GM18867 (cell line): ENCODE data around the gene PSMD7.
"Not testable (repeated sequence)": the region's sequence is repeated elsewhere in the genome, so short reads cannot be mapped to it uniquely, and the experiment has no call there.

Source experiments
- ATAC-seq: cut with Tn5 transposase; IDR thresholded peaks from one replicate; pipeline ENCODE4 v1.9.1; 2021; ENCODE audit warnings: mild to moderate bottlenecking, moderate library complexity; ENCODE audit not compliant: unreplicated experiment

The PSMD7 gene

GRCh38 chr16:74296104-74296431 lies 546 bp upstream of the PSMD7 start:
- ATAC-seq, result peak; percentile 22

- peak; percentile 37 for ATAC-seq
These were observed 591 bp downstream of the PSMD7 start for GRCh38 chr16:74297145-74297665.

GRCh38 chr16:74298104-74298503 lies 1.5 kb downstream of the PSMD7 start:
- ATAC-seq, result no peak

- no peak for ATAC-seq
These were observed 5.7 kb downstream of the PSMD7 start for GRCh38 chr16:74302341-74302740.

- no peak for ATAC-seq
These were observed 7.7 kb downstream of the PSMD7 start for GRCh38 chr16:74304164-74304834.

- no peak for ATAC-seq
These were observed 8.2 kb downstream of the PSMD7 start for GRCh38 chr16:74304835-74305176.

GRCh38 chr16:74305281-74305680 lies 8.7 kb downstream of the PSMD7 start:
- no peak for ATAC-seq

GRCh38 chr16:74305978-74306784 lies 9.6 kb downstream of the PSMD7 start:
- no peak for ATAC-seq

GRCh38 chr16:74307383-74307782 lies 10.8 kb downstream of the PSMD7 start:
- no peak for ATAC-seq

GRCh38 chr16:74309789-74310781 lies 13.5 kb downstream of the PSMD7 start:
- no peak for ATAC-seq

GRCh38 chr16:74315059-74315458 lies 18.4 kb downstream of the PSMD7 start:
- ATAC-seq, result no peak

GRCh38 chr16:74320707-74321106 lies 24.1 kb downstream of the PSMD7 start:
- ATAC-seq, result no peak

GRCh38 chr16:74321356-74321755 lies 24.7 kb downstream of the PSMD7 start:
- ATAC-seq, result no peak

- ATAC-seq, result no peak
These were observed 25.7 kb downstream of the PSMD7 start for GRCh38 chr16:74322301-74322710.

- not testable (repeated sequence) for ATAC-seq
These were observed 28.2 kb downstream of the PSMD7 start for GRCh38 chr16:74324777-74325176.

GRCh38 chr16:74325641-74326040 lies 29.0 kb downstream of the PSMD7 start:
- ATAC-seq, result no peak

GRCh38 chr16:74328346-74328745 lies 31.7 kb downstream of the PSMD7 start:
- not testable (repeated sequence) for ATAC-seq

- not testable (repeated sequence) for ATAC-seq
These were observed 35.9 kb downstream of the PSMD7 start for GRCh38 chr16:74332469-74332868.

- ATAC-seq, result not testable (repeated sequence)
These were observed 40.9 kb downstream of the PSMD7 start for GRCh38 chr16:74337506-74337905.

GRCh38 chr16:74339226-74339625 lies 42.6 kb downstream of the PSMD7 start:
- ATAC-seq, result not testable (repeated sequence)

- not testable (repeated sequence) for ATAC-seq
These were observed 56.4 kb downstream of the PSMD7 start for GRCh38 chr16:74353038-74353437.
